SIG-M5 treated with dmso at 0.1 percent for 504 hours (cell line): ENCODE results near the gene HTT.
"Not testable (repeated sequence)": the region's sequence is repeated elsewhere in the genome, so short reads cannot be mapped to it uniquely, and the experiment has no call there.

Experiments
- DNase-seq: peaks from one replicate; lab custom pipeline; 2025; ENCODE audit not compliant: unreplicated experiment; lab: John Stamatoyannopoulos, UW

The HTT gene

DNA sequence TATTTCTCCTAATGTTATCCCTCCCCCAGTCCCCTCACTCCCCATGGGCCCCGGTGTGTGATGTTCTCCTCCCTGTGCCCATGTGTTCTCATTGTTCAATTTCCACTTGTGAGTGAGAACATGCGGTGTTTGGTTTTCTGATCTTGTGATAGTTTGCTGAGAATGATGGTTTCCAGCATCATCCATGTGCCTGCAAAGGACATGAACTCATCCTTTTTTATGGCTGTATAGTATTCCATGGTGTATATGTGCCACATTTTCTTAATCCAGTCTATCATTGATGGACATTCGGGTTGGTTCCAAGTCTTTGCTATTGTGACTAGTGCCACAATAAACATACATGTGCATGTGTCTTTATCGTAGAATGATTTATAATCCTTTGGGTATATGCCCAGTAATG lies 86.6 kb downstream of the HTT start:
- not testable (repeated sequence) for DNase-seq

DNA sequence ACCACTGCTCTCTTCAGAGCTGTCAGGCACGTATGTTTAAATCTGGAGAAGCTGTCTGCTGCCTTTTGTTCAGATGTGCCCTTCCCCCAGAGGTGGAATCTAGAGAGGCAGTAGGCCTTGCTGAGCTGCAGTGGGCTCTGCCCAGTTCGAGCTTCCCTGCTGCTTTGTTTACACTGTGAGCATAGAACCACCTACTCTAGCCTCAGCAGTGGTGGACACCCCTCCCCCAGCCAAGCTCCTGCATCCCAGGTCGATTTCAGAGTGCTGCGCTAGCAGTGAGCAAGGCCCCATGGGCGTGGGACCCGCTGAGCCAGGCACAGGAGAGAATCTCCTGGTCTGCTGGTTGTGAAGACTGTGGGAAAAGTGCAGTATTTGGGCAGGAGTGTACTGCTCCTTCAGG lies 92.0 kb downstream of the HTT start:
- DNase-seq, result not testable (repeated sequence)

DNA sequence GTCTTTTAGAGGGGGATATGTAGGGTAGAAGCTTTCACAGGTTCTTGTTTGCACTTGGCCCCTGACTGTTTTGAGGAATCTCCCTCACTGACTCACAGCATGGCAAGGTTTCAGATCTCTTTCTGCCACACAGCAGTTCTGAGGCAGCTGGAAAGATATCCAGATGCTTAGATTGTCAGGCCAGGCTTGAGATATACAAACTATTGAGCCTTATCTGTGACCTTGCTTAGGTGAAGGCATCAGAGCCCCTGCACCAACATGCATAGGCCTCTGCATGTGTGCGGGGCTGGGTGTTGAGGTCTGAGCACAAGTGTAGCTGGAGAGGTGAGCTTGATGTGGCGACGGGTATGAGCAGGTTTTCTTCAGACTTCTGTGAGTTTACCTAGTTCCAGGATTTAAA lies 93.5 kb downstream of the HTT start:
- DNase-seq, result no peak

DNA sequence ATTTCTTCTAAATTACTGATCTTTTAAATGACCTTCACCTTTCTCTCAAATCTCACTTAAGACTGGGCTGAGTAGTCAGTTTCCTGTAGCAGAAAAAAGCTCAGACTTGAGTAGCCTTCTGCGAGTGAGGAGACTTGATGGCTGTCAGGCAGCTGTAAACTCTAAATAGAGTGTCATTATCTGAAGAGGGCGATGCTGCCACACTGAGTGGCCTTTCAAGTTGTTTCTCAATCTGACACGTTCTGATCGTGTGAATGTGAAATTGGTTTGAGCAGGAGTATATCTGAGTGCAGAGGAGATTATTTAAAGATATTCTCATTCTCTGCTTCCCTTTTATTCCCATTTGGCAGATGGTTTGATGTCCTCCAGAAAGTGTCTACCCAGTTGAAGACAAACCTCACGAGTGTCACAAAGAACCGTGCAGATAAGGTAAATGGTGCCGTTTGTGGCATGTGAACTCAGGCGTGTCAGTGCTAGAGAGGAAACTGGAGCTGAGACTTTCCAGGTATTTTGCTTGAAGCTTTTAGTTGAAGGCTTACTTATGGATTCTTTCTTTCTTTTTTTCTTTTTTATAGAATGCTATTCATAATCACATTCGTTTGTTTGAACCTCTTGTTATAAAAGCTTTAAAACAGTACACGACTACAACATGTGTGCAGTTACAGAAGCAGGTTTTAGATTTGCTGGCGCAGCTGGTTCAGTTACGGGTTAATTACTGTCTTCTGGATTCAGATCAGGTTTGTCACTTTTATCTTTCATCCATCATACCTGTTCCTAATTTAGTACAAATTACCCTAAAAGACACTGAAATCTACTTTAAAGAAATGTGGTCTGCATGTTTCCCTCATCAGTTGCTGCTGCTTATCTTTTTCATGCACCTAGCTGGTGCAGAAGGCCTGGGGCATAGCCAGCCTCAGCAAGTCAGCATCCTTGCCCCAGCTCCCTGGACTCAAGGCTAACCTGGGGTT lies 100.2 kb downstream of the HTT start:
- DNase-seq, result no peak

DNA sequence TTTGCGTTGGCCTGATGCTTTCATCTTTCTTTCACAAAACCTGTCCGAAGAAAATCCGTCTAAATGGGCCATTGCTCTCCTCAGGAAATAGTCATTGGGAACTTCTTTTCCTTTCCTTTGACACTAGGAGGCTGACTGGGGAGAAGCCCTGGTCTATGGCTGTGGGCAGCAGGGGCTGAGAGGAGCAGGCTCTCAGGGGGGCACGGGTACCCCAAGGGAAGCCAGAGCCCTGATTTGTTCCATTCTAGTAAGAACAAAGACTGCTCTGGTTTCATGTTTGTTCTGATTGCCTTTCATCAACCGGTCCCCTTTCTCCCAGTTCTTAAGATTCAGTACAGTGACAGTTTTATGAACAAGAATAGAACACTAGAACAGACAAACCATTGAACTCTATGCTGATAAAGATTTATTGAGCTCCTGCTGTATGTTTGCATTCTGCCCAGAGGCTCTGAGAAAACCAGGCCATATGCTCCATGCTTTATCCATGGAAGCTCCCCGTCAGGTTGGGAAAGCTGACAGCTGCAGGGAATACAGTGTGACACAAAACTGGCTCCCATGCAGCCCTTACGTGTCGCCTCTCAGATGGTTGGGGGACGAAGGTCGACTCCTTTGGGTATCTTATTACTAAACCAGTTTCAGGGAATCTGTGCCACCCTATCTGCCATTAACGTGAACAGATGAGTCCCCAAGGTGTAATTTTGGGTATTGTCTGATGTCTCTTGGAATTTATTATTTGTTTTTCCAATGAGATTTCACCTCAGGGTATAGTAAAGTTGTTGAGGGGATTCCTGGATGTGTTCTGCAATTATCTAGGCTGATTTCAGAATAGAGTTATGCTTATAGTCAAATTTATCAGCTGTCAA lies 102.1 kb downstream of the HTT start:
- DNase-seq, result no peak

DNA sequence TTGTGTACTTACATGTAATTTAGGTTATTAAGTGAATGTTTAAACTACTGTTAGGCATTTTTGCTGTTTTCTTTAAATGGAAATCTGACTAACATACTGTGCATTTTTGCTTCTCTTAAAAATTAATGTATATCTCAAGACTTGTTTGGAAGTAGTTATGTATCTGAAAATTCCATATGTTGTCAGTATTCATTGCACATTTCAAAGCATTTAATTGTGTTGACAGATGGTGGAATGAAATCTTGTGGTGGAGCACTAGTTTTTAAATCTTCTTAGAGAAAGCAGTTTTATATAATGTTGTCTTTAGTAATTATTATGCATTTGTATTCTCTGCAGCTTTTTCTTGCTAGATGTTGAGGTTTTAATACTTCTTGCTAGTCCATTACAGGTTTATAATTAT lies 102.9 kb downstream of the HTT start:
- no peak for DNase-seq

DNA sequence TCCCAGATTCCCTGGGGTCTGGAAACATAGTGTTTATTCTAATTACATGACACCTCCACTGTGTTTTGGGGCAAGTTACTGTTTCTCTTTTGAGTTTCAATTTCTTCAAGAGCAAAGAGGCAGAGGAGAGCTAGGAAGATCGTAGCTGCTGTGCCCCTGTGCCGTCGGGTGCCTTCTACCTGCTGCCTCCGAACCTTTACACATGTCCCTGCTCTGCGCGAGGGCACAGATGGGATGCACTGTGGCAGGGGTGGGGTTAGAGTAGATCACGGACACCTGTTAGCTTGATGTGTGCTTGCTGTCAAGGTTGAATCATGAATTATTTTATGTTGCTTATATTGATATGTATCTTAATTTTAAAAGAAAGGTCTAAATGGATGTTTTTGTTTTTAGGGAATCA lies 103.4 kb downstream of the HTT start:
- DNase-seq, result no peak

DNA sequence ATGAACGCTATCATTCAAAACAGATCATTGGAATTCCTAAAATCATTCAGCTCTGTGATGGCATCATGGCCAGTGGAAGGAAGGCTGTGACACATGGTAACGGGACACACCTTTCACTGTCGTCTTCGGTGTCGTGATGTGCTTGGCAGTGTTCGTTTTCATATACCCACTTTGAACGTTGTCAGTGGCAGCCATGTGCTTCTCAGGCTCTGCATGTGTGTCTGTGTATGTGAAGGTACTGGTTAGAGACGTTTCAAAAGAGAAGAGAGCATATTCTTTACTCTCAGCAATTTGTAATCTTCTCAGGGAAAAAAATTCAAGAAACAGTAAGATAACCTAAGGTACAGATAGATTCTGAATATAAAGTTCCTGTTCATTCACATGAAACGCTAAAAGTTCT lies 103.9 kb downstream of the HTT start:
- DNase-seq, result no peak

DNA sequence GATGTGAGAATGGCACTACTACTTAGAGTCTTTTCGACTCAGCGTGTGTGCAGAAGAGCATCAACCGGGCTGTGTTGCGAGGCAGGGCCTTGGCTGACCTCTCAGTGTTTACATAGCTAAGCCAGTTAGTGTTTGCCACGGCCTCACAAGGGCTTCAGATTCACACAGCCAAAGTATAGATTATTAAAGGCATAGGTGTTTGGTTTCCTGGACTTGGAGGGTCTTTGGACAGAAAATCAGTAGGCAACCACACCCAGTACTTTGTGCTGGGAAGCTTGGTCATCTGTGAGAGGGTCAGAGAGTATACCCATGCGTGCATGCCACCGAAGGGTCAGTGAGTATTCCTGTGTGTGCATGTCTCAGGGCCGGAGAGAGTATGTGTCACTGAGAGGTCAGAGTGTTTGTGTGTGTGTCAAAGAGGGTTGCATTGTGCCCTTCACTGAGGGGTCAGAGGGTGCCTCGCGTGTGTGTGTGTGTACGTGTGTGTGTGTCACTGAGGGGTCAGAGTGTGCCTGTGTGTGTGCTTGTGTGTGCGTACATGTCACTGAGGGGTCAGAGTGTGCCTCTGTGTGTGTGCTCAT lies 104.7 kb downstream of the HTT start:
- no peak for DNase-seq

DNA sequence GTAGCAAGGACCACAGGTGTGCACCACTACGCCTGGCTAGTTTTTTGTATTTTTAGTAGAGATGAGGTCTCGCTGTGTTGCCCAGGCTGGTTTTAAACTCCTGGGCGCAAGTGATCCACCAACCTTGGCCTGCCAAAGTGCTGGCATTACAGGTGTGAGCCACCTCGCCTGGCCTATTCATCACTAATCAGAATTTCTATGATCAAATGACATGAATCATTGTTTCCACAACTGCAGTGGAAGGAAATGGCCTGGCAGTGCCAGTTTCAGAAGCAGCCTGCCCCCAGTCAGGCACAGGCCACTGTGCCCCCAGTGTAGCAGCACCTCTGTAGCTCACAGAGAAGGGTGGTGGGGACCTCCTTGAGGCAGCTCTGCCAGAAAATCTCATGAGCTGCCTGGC lies 108.5 kb downstream of the HTT start:
- DNase-seq, result no peak

DNA sequence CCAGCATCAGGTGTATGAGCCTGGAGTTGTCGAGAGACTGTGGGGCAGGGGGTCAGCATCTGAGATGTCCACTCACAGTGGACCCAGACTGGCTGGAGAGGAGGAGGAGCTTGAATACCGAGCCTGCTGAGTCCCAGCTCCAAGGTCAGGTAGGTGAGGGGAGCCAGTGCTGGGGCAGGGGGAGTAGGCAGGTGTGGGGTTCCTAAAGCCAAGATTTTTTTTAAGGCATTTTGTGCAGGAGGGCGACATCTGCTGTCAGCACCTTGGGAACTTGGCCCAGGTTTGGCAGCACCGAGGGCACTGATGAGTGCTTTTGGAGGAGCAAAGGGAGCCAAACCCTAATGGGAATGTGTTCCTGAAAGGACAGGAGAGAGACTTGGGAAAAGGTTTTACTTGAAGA lies 110.2 kb downstream of the HTT start:
- no peak for DNase-seq

DNA sequence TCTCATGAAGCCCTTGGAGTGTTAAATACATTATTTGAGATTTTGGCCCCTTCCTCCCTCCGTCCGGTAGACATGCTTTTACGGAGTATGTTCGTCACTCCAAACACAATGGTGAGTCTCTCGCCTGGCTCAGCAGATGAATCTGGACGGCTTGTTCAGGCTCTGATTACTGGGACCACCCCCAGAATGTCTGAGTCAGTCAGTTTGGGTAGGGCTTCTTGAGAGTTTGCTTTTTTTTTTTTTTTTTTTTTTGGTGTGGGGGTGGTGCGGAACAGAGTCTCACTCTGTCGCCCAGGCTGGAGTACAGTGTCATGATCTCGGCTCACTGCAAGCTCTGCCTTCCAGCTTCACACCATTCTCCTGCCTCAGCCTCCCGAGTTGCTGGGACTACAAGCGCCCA lies 112.1 kb downstream of the HTT start:
- no peak for DNase-seq

DNA sequence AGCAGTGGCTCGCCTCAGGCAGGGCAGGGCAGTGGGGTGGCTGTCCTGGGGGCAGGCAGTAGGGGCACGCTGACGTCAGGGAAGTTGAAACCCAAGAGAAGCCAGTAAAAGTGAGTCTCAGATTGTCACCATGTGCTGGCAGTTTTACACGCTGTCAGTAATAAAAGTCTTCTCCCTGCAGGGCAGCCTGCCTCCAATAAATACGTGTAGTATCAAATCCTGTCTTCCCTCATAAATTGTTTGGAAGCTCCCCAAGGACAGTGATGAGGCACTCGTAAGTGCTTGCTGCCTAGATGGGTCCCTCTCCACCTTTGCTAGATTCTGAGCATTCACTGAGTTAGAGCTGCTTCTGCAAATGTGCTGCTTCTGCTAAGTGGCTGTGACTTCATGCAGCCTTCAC lies 113.6 kb downstream of the HTT start:
- DNase-seq, result no peak

DNA sequence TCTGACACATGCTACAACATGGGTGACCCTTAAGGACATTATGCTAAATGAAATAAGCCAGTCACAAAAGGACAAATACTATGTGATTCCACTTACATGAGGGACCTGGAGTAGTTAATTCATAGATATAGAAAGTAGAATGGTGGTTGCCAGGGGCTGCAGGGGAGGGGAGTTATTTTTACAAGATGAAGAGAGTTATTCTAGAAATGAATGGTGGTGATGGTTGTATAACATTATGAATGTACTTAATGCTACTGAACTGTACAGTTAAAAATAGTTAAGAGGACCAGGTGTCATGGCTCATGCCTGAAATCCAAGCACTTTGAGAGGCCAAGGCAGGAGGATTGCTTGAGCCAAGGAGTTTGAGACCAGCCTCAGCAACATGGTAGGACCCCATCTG lies 115.0 kb downstream of the HTT start:
- DNase-seq, result no peak

DNA sequence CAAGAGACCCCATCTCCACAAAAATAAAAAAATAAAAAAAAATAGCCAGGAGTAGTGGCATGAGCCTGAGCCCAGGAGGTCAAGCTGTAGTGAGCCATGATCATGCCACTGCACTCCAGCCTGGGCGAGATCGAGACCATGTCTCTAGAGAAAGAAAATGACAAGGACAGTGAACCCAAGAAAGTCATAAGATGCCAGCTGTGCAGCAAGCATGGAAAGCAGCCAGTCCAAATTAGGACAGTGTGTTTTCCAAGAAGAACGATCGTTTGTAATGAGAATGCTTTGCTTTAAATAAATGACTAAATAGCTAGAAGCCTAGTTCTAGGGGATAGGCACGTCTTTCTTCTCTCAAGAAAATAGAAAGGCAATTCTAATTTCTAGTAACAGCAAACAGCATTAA lies 116.1 kb downstream of the HTT start:
- no peak for DNase-seq

DNA sequence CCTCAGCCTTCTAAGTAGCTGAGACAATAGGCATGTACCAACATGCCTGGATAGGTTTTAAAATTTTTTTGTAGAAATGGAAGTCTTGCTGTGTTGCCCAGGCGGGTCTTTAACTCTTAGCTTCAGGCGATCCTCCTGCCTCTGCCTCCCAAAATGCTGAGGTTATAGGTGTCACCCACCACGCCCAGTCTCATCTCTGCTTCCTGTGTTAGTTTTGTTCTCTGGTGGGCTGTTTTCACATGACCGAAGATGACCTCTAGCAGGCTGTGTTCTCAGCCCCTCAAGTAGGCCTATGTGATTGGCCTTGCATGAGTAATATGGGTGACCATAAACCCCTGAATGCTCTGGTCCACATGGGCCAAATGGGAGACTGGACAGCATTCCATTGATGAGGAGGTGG lies 117.7 kb downstream of the HTT start:
- DNase-seq, result no peak

DNA sequence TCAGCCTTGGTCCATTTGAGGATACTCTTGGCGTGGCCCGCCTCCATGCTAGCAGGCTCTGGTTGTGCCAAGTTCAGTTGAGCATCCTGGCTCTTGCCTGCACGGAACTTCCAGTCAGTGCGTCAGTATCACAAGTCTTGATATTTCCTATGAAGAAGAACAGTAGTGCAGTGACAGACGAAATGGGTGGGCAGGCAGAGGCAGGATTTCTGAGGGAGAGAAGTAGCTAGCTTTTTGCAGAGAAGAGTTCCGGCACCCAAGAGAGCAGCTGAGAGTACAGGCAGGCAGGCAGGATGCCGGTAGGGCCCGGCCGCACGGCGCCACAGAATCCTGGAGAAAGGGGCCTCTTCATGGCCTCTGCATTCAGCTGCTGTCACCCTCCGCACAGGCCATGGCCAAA lies 118.3 kb downstream of the HTT start:
- no peak for DNase-seq

DNA sequence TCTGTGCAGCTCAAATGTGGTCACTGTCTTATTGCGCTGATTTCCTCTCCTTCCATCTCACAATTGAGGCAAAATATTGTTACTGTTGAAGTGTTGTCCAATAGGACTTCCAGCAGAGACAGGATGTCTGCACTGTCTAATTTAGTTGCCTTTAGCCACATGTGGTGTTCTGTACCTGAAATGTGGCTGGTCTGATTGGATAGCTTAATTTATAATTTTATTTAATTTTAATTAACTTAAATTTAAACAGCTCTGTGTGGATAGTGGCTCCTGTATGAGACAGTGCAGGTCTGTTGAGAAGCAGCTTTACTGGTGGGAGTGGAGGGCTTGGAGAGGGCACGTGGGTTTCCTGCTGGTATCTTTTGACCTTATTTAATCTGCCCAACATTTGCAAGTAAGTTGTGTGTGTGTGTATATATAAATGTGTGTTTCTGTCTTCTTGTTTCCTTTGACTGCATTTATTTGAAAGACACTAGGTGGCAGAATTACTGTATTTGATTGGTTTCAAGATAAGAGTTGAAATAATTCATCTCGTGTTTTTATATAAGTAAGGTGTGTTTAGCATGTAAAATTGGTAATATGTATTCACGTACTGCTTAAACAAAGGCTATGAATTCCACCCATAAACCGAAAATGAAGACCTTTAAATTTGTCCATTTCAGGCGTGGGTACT lies 119.2 kb downstream of the HTT start:
- DNase-seq, result peak; percentile 11

DNA sequence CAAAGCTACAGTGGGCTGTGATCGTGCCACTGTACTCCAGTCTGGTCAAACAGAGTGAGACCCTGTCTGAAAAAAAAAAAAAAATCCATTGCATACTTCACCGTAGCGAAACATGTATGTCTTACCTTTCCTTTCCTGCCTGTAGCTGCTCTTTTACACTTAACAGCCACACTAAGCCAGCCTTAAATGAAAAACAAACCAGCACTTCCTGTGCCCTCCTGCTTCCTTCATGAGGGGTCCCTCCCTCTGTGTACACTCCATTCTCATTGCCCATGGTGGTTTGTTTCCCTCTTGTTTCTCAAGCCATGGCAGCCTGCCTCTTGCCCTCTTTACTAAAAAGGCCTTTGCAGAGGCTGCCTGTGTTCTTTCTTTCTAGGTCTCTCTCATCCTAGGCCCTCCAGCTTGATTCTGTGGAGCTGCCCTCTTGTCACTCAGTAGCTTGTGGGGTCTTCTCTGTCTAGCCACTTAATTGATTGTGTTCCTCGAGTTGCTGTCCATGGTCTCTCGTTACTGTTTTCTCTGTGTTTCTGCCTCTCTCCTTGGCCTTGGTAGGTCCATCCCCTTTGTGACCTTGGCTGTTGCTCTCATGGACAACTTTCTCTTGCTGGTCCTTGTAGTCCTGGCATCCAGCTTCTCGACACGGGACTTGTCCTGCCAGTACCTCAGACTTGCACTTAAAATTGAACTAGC lies 122.3 kb downstream of the HTT start:
- DNase-seq, result no peak

DNA sequence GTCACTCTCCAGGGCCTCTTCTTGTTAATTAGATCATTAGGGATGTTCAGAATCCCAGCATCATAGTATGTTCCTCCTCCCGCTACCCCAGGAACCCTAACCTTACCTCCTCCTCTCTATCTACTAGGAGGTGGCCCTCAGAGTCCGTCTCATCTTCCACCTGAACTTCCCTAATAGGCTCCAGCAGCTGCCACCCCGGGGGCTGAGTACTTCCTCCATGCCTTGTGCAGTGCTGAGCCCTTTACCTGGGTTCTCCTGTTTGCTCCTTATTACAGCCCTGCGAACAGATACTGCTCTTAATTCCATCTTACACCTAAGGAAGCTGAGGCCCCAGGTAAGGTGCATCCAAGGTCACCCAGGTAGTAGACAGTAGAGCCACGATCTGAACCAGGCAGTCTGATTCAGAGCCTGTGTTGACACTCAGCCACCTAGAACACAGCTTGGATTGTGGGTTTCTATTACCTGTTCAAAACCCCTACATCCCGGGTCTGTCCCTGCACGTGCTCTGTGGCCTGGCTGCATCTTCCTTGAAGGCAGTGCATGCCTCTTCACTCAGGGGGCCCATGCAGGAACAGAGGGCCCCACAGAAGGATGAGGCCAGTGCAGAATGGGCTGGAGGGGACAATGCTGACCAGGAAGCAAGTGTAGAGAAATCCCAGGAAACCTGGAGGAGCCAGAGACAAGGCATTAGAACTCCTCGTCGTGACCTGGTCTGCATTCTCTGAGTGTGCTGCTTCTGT lies 123.1 kb downstream of the HTT start:
- DNase-seq, result no peak
